IPS-NIHi7 (cell line): ENCODE data around the gene YTHDF1.

ENCODE experiments used
- DNase-seq: peaks from one replicate; pipeline ENCODE4 v3.0.0; 2012; ENCODE audit warnings: mixed read lengths; ENCODE audit errors: extremely low spot score

The YTHDF1 gene

DNA sequence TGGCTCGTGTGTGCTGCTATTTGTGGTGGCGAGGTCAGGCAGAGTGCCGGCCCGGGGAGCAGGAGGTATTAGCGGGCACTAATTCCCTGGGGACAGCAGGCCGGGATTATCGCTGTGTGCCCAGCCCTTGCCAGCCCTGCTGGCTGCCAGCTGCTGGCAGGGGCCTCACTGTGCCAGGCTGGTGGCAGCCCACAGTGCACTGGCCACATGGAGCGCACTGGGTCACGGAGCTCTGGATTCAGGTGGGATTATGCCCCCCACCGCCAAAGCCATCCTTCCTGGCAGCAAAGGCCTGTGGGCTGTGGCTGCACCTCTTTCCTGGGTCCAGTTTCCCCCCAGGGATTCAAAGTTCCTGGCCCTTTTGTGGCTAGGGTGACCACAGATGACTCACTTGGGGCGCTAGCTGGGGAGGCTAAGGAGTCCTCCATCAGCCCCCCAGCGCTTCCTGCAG is 59.7 kb downstream of the YTHDF1 start:
- no peak for DNase-seq

DNA sequence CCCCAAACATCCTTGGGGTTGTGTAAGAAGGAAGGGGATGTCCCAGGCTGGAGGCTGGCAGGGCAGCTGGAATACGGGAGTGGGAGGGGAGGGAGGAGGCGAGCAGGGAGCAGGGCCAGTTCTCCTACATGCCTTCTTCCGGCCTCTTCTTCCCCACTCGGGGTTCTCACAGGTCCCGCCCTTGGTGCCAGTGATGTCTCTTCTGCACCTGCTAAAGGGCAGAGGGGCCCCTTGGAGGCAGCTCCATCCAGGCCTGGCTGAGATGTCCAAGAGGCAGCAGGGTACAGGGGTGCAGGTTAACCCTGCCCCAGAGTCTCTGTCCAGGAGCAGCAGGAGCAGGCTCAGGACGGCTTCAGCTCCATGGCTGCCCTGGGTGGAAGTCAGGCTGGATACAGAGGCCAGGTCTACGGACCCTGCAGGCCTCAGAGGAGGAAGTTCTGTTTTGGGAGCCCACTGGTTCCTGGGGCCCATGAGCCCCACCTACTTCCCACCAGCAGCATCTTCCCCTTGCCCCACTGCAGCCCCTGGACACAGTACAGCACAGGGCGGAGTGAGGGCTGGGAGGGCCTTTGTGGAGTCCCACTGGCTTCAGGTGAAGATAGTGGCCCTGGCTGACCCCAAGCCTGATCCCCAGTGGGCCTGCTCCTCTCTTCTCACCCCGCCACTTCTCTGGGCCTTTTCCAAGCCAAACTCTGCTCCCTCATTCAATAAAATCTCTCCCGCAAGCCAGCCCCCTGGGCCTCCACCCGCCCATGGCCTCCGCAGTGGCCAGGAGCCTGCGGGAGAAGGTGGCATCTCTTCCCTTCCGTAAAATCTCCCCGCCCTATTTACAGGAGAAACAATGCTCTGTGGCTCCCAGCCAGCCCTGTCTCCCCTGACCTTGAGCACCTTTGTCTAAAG is 60.4 kb downstream of the YTHDF1 start:
- DNase-seq: no peak

DNA sequence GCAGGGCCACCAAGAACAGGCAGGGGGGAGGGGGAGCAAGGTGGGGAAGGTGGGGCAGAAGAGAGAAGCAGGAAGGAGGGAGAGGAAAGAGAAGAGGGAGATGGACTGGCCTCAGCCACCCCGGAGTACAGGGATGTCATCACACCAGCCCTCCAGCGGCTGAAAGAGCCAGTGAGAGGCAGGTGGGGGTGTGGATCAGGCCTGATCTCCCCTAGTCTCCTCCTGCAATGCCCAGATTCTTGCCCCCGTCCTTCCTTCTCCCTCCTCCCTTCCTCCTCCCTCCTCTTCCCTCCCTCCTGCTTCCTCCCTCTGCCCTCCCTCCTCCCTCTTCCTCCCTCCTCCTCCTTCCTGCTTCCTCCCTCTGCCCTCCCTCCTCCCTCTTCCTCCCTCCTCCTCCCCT is 61.5 kb downstream of the YTHDF1 start:
- no peak for DNase-seq

DNA sequence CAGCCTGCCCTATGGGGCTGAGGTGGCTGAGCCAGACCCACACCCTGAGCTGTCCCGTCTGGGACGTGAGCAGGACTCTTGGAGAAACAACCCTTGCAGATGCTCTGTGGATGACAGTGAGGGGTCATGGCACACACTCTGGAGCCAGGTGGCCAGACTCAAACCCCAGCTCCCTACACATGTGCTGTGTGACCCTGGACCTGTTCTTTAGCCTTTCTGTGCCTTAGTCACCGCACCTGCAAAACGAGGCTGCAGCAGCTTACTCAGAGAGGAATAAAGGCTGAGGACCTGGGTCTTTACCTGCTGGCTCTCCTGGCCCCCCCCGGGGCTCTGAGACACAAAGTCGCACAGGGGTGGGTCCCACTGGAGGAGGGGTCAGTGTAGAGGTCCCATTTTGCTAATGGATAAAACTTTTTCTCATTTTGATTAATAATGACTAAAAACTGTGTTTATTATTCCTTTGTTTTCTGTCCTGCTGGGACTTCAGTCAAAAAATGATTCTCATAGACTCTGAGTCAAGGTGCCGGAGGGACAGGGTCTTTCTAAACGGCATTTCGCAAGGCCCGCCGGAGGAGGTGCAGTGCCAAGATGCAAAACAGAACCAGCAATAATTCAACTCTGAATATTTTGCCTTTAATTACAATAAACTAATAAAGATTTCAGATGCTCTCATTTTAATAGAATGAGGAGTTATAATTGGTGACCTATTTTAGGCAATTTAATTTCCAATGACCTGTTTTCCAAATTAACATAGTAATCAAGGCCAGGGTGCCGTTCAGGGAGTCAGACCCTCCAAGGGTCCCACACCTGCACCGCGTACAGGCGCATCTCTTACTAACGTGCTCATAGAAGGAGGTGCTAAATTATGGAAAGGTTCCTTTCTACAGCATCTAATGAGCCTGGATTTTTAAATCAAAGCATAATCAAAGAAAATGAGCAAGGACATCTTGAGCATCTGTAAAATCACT is 62.4 kb downstream of the YTHDF1 start:
- DNase-seq: no peak

GRCh38 chr20:63152322-63153253 is 63.3 kb downstream of the YTHDF1 start:
- DNase-seq: no peak

DNA sequence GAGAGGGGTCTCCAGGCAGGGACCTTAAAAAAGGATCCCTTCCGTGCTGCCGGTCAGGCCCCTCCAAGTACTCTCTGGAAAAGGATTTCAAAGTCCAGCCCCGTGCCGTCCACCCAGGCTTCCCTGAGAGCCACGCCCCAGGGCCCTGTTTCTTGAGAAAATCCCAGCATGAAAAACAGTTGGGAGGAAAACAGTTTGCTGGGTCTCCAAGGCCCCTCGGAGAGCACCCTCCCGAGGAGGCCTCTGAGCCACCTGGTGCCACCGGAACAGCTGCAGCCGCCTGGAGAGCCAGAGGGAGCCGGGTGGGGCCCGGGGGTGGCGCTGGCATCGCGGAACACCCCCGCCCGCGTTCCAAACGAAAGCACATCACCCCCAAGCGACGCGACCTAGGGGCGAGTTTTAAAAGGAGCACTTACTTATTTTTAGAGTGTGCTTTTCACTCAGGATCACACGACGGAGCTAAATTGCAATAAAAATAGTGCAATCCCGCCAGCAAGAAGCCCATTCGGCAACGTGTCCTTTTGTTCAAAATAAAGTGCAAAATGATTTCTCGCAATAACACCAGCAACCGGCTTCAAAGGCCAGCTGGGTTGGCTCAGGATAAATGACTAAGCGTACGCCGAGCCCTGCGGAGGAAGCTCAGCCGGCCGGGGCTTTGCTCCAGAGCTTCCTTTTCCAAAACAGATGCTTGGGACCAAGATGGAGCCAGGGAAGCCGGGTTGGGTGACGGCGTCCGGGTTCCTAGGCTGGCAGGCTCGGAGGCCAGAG is 64.2 kb downstream of the YTHDF1 start:
- DNase-seq: no peak

GRCh38 chr20:63150911-63151531 is 64.9 kb downstream of the YTHDF1 start:
- no peak for DNase-seq

DNA sequence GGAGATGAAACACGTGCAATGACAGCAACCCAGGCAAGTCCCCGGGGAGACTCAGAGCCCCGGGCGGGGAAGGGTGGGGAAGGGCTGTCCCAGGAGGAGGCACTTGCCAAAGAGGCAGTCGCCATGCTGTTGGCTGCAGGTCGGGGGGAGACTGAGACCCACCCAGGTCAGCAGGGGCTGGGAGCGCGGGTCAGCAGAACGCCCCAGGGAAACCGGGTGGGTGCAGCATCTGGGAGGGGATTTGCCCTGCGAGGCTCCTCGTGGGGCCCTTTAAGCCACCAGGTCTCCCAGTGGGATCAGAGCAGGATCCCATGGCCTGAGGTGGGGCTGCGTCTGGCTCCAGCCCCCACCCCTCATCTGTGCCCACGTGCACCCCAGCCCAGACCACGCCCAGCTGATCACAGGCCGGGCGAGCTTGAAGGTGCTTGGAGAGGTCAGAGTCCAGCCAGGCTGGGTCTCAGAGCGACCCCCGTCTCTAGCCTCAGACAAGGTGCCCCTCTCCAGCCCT is 65.5 kb downstream of the YTHDF1 start:
- DNase-seq: no peak

- no peak for DNase-seq
Observed at GRCh38 chr20:63149531-63150192, 66.3 kb downstream of the YTHDF1 start.

DNA sequence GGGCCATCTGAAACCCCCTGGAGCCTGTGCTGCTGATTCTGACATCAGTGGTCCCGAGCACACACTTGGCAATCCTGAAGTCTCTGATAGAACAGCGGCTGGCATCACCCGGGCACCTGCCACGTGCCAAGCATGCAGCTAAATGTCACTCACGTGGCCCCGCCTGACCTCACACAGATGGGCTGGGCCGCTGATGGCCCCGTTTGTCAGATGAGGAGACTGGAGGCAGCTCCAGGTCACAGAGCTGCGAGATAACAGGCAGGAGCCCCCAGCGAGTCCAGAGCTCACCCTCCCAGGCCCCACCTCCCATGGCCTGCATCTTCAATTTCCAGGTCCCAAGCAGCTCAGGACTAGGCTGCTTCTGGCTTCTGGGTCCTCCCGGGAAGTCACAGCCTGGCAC is 67.2 kb downstream of the YTHDF1 start:
- no peak for DNase-seq

DNA sequence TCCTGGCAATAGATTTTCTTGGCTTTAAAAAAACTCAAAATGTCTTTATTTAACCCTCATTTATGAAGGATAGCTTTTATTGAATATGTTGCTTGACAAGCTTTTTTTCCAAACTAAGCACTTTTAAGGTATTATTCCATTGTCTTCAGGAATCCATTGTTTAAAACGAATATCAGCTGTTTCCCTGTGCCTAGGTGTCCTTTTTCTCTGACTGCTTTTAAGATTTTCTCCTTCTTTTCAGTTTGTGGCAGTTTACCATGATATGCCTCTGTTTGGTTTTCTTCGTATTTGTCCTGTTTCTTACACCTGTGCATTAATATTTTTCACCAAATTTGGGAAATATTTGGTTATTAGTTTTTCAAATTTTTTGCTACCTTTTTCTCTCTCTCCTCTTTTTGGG is 68.4 kb downstream of the YTHDF1 start:
- no peak for DNase-seq
